Natural killer cell treated with Interleukin-12 subunit alpha and Interleukin-12 subunit beta and Interleukin-15 and Interleukin-18, amount 100 ng/mL, for 72 hours (primary cell): Measurements from ENCODE around the gene LRRN4. TPM values are rescaled to one million over a fixed set of nuclear protein-coding genes. Genes with fewer than 3 reads are reported as not detected.
A peak's percentile ranks its signal among the peaks of the same experiment; 100 is the strongest.
"Not testable (repeated sequence)": the region's sequence is repeated elsewhere in the genome, so short reads cannot be mapped to it uniquely, and the experiment has no call there.

ENCODE experiments used
- ATAC-seq, 2 donors: fragments of 150-1000 bp; cut with Tn5 transposase in 1 of 2; sonication (Bioruptor Pico), chemical (Tn5 transposase) in 1 of 2; 2 replicates each; pipeline ENCODE4 v1.10.0; 2021
- DNase-seq: peaks from one replicate; pipeline ENCODE4 v3.0.0; 2022; ENCODE audit warnings: low spot score
- H3K27ac Mint-ChIP-seq, 2 donors: 1 replicate in 1 of 2; 2 replicates in 1 of 2; pipeline ENCODE4 v1.8.0; 2022; ENCODE audit warnings: mixed read lengths in 2 of 2, mild to moderate bottlenecking in 1 of 2, moderate library complexity in 1 of 2
- H3K27me3 Mint-ChIP-seq, 2 donors: 1 replicate in 1 of 2; 2 replicates in 1 of 2; pipeline ENCODE4 v1.8.0; 2022; ENCODE audit warnings: mixed read lengths in 2 of 2
- H3K36me3 Mint-ChIP-seq: one replicate; pipeline ENCODE4 v1.8.0; 2022; ENCODE audit warnings: mixed read lengths
- H3K4me1 Mint-ChIP-seq, 2 donors: 1 replicate in 1 of 2; 2 replicates in 1 of 2; pipeline ENCODE4 v1.8.0; 2022; ENCODE audit warnings: low read depth in 2 of 2, mixed read lengths in 2 of 2, mild to moderate bottlenecking in 1 of 2
- H3K4me3 Mint-ChIP-seq: one replicate; pipeline ENCODE4 v1.8.0; 2022; ENCODE audit warnings: mixed read lengths
- H3K9me3 Mint-ChIP-seq: 2 replicates; pipeline ENCODE4 v1.8.0; 2022; ENCODE audit warnings: mixed read lengths
- total RNA-seq, 2 donors: library from RNA; stranded (reverse); gene quantifications; one replicate each; pipeline ENCODE4 v1.2.3, GENCODE V29; 2022

The LRRN4 gene
- total RNA-seq, 2 donors from 2014 or later = not detected

DNA sequence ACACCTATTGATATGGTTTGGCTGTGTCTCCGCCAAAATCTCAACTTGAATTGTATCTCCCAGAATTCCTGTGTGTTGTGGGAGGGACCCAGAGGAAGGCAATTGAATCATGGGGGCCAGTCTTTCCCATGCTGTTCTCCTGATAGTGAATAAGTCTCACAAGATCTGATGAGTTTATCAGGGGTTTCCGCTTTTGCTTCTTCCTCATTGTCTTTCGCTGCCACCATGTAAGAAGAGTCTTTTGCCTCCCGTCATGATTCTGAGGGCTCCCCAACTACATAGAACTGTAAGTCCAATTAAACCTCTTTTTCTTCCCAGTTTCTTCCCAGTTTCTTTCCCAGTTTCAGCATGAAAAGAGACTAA lies 810 bp upstream of the LRRN4 start:
- H3K27me3 Mint-ChIP-seq = peaks cover 21 to 23% of the 10 kb centered on the region in 2 donors

DNA sequence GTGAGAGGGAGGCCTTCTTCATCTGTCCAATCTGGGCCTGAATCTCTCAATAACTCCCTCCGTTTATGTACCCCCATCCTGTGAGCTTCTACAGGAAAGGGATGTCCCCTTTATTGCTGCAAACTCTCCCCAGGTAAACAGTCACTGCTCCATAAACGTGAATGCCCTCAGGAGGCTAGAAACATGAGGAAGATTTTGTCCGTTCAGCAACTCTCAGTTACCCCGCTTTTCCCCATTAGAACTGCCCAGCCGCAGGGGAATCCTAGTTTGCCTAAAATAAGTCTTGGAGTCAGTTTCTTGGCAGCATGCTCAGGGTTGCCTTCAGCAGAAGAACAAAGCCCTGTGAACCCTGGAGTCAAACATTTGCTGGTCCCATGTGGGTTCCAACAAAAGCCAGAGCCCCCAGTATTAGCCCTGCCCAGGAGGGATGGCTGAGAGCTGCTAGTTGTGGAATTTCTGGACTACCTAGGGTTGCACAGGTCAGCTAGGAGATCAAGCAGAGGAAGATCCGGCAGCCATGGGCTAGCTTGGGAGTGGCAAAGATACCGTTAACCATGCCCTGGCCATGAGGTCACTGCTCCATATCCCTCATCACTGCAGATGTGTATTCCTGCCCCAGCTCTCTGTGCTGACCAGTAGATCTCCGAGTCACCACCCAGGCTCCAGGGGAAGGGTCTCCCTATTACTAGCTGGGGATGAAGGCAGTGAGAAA lies 640 bp downstream of the LRRN4 start:
- Mint-ChIP-seq H3K36me3 (no peaks in the 10 kb centered on the region), H3K4me1 (peaks cover 0 to 9% of the 10 kb centered on the region in 2 donors), H3K27ac (no peak overlapping the region), H3K4me3 (no peak overlapping the region), H3K27me3 (peaks cover 16 to 21% of the 10 kb centered on the region in 2 donors), H3K9me3 (no peaks in the 10 kb centered on the region)
- ATAC-seq = no peak
- no peak for DNase-seq

More for the DNA sequence above, 810 bp upstream of the LRRN4 start:
- H3K4me1 Mint-ChIP-seq, H3K9me3 Mint-ChIP-seq, ATAC-seq, H3K27ac Mint-ChIP-seq, DNase-seq, H3K4me3 Mint-ChIP-seq, H3K36me3 Mint-ChIP-seq: not testable (repeated sequence)

DNA sequence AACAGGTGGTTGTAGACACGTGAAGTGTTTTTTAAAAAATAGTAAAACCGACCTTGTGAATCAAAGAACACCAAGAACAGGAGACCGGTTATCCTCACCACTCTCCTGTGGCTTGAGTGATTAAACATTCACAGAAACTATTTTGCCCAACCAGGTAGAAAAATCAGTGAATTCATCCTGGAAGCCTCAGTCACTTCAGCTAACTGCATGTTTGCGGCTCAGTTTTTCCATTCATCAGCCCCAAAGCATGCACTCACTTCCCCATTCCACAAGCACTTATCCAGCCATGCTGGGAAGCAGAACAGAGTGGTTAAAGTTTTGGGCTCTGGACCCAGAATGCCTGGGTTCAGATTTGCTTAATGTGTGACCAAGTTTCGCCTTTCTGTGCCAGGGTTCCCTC lies 2.4 kb downstream of the LRRN4 start:
- Mint-ChIP-seq H3K9me3 (no peaks in the 10 kb centered on the region), H3K27me3 (peaks cover 16% of the 10 kb centered on the region in 2 donors), H3K36me3 (no peaks in the 10 kb centered on the region), H3K4me3 (no peak overlapping the region), H3K4me1 (peaks cover 0 to 9% of the 10 kb centered on the region in 2 donors), H3K27ac (no peak overlapping the region)
- DNase-seq (no peak), ATAC-seq (no peak)

DNA sequence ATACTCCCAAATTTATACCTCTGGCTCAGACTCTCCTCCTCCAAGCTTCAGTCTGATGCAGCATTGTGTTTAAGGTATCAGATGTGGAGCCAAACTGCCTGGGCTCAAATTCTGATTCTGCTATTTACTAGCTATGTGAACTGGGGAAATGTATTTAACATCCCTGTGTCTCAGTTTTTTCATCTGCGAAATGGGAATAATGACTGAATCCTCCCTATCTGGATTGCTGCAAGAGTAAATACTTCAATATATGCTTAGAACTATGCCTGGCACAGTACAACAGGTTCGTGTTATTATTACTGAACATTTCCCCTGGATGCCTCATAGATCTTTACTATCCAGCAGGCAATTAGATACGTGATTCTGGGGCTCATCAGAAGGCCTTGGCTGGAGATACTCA lies 5.5 kb downstream of the LRRN4 start:
- peaks cover 13 to 16% of the 10 kb centered on the region in 2 donors for H3K27me3 Mint-ChIP-seq
- H3K36me3 Mint-ChIP-seq = no peaks in the 10 kb centered on the region
- H3K27ac Mint-ChIP-seq = no peak overlapping the region
- no peak for ATAC-seq
- H3K4me3 Mint-ChIP-seq = no peak overlapping the region
- peaks cover 0 to 9% of the 10 kb centered on the region in 2 donors for H3K4me1 Mint-ChIP-seq
- H3K9me3 Mint-ChIP-seq = no peaks in the 10 kb centered on the region
- no peak for DNase-seq

DNA sequence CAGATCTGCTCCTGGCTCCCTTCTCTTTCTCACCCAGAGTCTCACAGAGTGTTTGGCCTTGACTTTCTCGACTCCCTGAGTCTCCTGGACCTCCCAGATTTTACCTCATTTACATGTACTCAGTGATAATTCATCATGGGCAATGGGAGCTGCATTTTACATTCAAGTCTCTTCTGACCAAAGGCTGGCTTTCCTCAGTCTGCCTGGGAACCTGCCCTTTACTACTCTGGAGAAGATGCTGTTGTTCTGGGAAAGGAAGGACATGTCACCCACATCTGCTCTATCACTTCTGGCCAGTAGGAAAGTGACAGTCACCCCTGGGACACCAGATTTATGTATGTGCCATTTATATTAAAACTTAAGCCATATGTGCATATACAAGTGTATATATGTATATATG lies 7.4 kb downstream of the LRRN4 start:
- no peaks in the 10 kb centered on the region for H3K9me3 Mint-ChIP-seq
- ATAC-seq (no peak), DNase-seq (no peak)
- no peaks in the 10 kb centered on the region for H3K36me3 Mint-ChIP-seq
- peaks cover 7 to 9% of the 10 kb centered on the region in 2 donors for H3K27me3 Mint-ChIP-seq
- H3K4me3 Mint-ChIP-seq = no peak overlapping the region
- no peak overlapping the region for H3K27ac Mint-ChIP-seq
- peaks cover 0 to 6% of the 10 kb centered on the region in 2 donors for H3K4me1 Mint-ChIP-seq

DNA sequence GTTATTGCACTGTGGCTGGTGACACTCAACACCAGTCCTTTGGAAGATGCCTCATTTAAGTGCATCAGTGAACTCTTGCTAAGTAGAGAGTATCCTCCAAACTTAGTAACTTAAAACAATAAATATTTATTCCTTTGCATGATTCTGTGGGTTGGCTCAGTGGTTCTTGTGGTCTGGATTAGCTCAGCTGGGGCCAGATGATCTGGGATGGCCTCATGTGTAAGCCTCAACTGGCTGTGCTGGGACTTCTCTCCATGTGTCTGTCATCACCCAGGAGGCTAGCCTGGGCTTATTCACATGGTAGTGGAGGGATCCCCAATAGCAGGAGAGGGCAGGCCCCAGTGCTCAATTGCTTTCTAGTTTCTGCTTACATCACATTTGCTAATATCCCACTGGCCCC lies 8.3 kb downstream of the LRRN4 start:
- H3K4me3 Mint-ChIP-seq = no peak overlapping the region
- H3K9me3 Mint-ChIP-seq = no peaks in the 10 kb centered on the region
- no peak overlapping the region for H3K27ac Mint-ChIP-seq

DNA sequence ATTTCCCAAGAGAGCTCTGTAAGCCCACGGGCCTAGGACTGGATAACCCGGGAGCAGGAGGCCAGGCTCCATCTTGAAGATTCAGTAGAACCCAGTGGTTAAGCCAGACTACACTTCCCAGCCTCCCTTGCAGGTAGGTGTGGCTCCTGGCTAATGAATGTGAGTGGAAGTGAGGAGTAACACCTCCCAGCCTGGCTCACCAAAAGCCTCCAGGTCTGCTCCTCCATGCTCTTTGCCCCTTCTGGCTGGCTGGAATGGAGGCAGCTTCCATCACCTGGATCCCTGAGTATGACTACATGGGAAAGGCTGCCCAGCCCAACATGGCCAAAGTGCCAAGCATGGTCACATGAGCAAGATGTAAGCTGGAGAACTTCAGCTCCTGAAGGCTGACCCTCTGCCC lies 9.7 kb downstream of the LRRN4 start:
- ATAC-seq (no peak), DNase-seq (no peak)
- Mint-ChIP-seq H3K4me1 (peaks cover 0 to 5% of the 10 kb centered on the region in 2 donors), H3K27ac (no peak overlapping the region), H3K9me3 (no peaks in the 10 kb centered on the region), H3K27me3 (no peaks in the 10 kb centered on the region), H3K4me3 (no peak overlapping the region), H3K36me3 (peaks cover 13% of the 10 kb centered on the region)

More for the DNA sequence above, 8.3 kb downstream of the LRRN4 start:
- Mint-ChIP-seq H3K36me3 (peaks cover 3% of the 10 kb centered on the region), H3K4me1 (peaks cover 0 to 6% of the 10 kb centered on the region in 2 donors), H3K27me3 (peaks cover 3 to 4% of the 10 kb centered on the region in 2 donors)
- DNase-seq (no peak), ATAC-seq (no peak)

DNA sequence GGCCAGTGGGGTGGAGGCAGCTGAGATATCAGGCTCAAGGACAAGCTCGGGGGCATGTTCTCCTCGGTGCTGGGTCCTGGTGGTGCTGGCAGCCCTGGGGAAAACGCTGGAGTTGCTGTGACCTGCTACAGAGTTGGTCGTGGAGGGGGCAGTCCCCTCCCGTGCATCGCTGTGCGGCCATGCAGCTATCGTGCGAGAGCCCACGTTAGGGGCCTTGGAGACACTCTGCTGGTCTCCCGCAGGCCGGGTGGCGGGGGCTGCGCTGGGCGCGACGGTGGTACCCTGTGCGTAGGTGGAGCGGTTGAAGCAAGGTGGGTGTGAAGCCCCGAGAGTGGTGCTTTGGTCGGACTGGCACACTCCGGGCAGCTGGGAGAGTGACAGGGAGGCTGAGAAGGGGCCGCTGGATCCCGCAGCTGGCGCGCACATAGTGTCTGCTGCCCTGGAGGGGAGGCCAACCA lies 12.0 kb downstream of the LRRN4 start:
- Mint-ChIP-seq H3K9me3 (no peaks in the 10 kb centered on the region), H3K36me3 (peaks cover 13% of the 10 kb centered on the region), H3K4me1 (no peaks in the 10 kb centered on the region), H3K27ac (no peak overlapping the region), H3K4me3 (no peak overlapping the region), H3K27me3 (no peaks in the 10 kb centered on the region)
- DNase-seq (no peak), ATAC-seq (no peak)

DNA sequence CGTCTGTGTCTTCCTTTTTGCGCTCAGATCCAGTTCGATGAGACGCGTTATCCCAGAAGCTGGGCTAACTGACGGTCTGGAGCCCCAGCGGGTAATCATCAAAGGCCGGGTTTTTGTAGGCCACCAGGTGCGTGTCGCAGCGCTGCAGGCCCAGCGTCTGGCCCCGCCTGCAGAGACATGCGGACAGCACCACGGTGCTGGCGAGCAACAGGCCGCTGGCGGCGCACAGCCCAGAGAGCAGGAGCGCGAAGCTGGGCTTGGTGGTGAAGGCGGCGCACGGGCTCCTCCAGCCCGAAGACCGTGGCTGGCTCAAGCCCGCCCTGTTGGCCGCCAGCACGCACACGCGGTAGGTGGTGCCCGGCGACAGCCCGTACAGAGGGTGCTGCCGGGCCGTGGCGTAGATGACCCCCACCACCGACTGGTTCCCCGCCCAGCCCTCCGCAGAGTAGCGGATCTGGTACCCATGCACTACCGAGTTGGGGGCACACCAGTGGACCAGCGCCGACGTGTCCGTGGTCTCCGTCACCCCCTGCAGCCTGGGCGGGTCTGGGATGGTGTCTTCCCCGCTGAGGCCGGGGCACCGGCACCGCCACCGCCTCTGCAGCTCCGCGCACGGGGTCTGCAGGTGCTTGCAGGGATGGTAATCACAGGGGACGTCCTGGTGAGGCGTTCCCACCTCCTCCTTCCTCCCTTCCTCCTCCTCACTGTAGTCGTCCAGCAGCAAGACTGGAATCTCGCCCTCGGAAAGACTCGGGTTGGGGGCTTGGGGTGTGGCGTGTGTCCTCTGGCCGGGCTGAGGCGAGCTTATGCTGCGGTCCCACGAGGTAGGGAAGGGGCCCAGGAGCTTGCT lies 12.7 kb downstream of the LRRN4 start:
- Mint-ChIP-seq H3K36me3 (peaks cover 13% of the 10 kb centered on the region), H3K9me3 (no peaks in the 10 kb centered on the region), H3K27ac (no peak overlapping the region), H3K4me3 (no peak overlapping the region), H3K4me1 (no peaks in the 10 kb centered on the region), H3K27me3 (no peaks in the 10 kb centered on the region)
- ATAC-seq (peak; percentile 40 to 46), DNase-seq (no peak)

DNA sequence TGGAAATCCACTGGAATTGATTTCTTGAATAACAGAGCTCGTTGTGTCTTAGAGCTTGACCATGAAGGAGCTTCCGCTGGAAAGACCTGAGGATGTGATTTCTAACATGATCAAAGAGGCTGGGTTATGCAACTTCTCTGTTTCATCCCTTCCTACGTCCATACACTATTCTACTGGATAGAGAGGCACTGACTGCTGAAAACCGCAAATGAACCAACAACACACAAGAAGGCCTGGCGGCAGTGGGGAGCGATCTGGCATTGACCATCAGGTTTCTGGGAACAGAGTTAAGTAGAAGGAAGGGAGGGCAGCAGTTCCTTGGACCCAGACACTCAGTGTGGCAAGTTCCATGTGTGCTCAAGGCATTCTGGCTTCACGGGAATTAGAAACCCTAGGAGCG lies 13.3 kb downstream of the LRRN4 start:
- Mint-ChIP-seq H3K4me1 (no peaks in the 10 kb centered on the region), H3K27me3 (no peaks in the 10 kb centered on the region), H3K36me3 (peaks cover 13% of the 10 kb centered on the region), H3K9me3 (no peaks in the 10 kb centered on the region), H3K27ac (no peak overlapping the region), H3K4me3 (no peak overlapping the region)
- no peak for DNase-seq
- ATAC-seq = no peak

DNA sequence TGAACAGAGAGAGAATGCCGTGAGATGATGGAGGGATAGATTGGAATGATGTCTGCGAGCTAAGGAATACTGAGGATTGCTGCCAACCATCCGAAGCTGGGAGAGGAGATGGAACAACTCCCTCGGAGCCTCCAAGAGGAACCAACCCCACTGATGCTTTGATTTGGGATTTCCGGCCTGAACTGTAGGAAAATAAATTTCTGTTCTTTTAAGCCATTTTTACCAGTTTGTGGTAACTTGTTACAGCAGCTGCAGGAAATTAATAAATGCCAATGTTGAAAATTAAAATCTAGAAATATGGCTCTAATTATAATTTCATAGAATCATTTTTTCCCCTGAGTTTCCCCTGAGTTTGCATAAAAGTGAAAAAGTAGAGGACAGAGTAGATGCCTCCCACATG lies 14.1 kb downstream of the LRRN4 start:
- peaks cover 15% of the 10 kb centered on the region for H3K36me3 Mint-ChIP-seq
- H3K27me3 Mint-ChIP-seq = no peaks in the 10 kb centered on the region
- no peak overlapping the region for H3K4me3 Mint-ChIP-seq
- no peak for DNase-seq
- ATAC-seq = no peak
- no peak overlapping the region for H3K27ac Mint-ChIP-seq
- H3K9me3 Mint-ChIP-seq = no peaks in the 10 kb centered on the region
- peaks cover under 1 to 1% of the 10 kb centered on the region in 2 donors for H3K4me1 Mint-ChIP-seq

DNA sequence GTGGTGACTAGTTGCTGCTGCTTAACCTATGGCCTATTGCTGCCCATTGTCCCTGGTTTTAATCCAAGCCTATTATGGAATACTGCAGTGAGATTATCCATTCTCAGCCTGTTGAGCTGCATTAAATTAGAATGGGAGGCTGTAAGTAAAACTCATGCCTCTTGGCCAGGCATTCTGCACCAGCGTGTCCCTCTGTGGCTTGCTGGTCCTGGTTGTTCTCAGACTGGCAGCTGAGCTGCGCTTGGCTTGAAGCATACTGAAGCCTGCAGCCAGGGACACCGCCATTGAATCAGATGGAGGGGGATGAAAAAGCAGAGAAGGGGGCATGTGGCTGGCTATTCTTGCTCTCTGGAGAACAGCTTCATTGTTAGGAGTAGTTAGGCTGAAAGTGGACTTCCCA lies 15.6 kb downstream of the LRRN4 start:
- H3K36me3 Mint-ChIP-seq = peaks cover 20% of the 10 kb centered on the region
- no peaks in the 10 kb centered on the region for H3K27me3 Mint-ChIP-seq
- no peak for ATAC-seq
- no peak overlapping the region for H3K4me3 Mint-ChIP-seq
- no peak for DNase-seq
- no peaks in the 10 kb centered on the region for H3K9me3 Mint-ChIP-seq
- peaks cover 5 to 6% of the 10 kb centered on the region in 2 donors for H3K4me1 Mint-ChIP-seq
- H3K27ac Mint-ChIP-seq = no peak overlapping the region

DNA sequence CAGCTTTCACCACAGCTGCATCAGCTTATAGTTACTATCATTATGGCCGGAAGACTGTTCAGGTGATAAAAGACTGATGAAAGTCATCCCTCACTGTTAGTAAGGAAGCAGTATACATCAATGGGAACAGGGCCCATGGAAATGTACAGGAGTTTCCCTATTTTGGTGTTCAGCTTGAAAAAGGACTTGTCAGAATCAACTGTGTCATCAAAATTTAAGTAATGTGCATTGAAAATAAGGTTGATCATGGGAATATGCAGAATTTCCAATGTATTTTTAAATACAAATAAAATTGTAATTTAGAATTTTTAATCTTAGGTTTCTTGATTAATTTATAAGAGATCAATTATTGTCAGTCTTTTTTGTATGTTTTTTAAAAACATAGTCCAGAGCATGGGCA lies 16.8 kb downstream of the LRRN4 start:
- Mint-ChIP-seq H3K27ac (no peak overlapping the region), H3K4me1 (peaks cover 5 to 6% of the 10 kb centered on the region in 2 donors), H3K4me3 (no peak overlapping the region), H3K36me3 (peaks cover 20% of the 10 kb centered on the region), H3K27me3 (no peaks in the 10 kb centered on the region), H3K9me3 (no peaks in the 10 kb centered on the region)
- DNase-seq (no peak), ATAC-seq (no peak)

DNA sequence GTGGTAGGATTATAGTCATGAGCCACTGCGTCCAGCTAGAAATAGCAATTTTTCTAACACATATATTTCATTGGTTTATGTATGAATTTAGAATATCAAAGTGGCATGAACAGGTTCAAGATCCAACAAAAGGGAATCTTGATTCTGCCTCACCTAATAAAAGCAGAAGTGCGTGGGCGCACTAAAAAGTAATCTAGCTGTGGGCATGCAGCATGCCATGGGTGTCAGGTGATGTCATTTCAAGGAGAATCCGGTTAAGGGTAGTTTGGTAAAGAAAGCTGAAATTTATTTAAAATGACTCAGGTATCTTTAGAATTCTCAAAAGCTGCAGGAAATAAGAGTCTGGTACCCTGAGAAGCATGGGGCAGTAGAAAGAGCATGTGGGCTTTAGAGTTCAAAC lies 17.6 kb downstream of the LRRN4 start:
- H3K4me3 Mint-ChIP-seq = no peak overlapping the region
- DNase-seq (no peak), ATAC-seq (no peak)
- no peak overlapping the region for H3K27ac Mint-ChIP-seq
- peaks cover 5 to 6% of the 10 kb centered on the region in 2 donors for H3K4me1 Mint-ChIP-seq
- no peaks in the 10 kb centered on the region for H3K9me3 Mint-ChIP-seq
- peaks cover 20% of the 10 kb centered on the region for H3K36me3 Mint-ChIP-seq
- H3K27me3 Mint-ChIP-seq = no peaks in the 10 kb centered on the region
